Left cardiac atrium (tissue), 4 donors: Measurements from ENCODE around the gene SGPP2. TPM values are rescaled to one million over a fixed set of nuclear protein-coding genes. Genes with fewer than 3 reads are reported as not detected.
"Not testable (repeated sequence)": the region's sequence is repeated elsewhere in the genome, so short reads cannot be mapped to it uniquely, and the experiment has no call there.

Experiments
- ATAC-seq, 2 donors: fragments of 200-7000 bp; cut with Tn5 transposase; one replicate each; pipeline ENCODE4 v1.9.1; 2020; ENCODE audit warnings: mild to moderate bottlenecking in 2 of 2, moderate library complexity in 2 of 2
- DNase-seq: peaks from one replicate; pipeline ENCODE4 v3.0.0-alpha.2; 2020
- intact Hi-C, 2 donors: fragments of 100-400 bp; cut with DNase I; formaldehyde crosslinking; loops; one replicate each; pipeline versions ENCODE4 v1.14.1 to v1.15.1; 2022 to 2023
- total RNA-seq, 2 donors: library from RNA; stranded (reverse); fragmentation: NEBNext Ultra II Directional; extraction: Animal tissue kit (Norgen Biotek cat#: 25700); gene quantifications; one replicate each; pipeline ENCODE4 v1.2.1, GENCODE V29; 2021
- donor health status: DM: no; HTN: yes; CAD: no.
- donor health status: DM: no; HTN: yes; CAD: no; lungs with severe emphysema.
- donor health status: DM: yes; HTN: yes; CAD: no.
- donor health status: Dilated cardiomyopathy.

SGPP2 gene
- total RNA-seq, 2 donors from 2014 or later, result 5.4 to 8.8 TPM

DNA sequence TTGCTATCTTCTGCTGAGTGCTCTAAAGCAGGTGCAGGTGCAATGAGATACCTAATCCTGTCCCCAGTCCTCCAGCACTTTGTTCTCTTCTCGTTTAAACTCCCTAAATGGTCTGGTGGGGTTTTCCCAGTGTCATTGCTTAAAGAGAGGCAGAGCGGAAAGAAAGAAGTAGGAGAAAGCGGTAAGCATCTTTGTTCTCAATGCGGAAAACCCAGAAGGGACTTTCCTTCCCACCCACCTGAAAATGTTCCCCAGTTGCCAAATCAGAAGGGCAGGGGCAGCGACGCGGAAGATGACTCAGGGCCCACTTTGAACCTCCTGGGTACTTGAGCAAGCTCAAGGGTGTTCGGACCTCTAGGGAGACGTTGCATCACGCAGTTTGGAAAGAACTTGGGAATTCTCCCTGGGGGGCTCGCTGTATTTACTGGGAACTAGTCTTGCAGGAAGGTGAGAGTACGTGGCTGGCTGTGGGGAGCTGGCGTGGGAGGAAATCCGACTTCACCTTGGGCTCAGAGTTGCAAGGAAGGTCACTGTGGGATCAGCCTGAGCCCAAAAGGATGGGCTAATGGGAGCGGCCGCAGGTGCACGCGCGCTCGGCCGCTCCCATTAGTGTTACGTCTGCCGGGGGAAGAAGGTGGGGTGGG, 589 bp upstream of the SGPP2 start:
- intact Hi-C loops, result no loop called here
- no peak for DNase-seq
- peak in 1 of 2 donors; percentile 6 for ATAC-seq

GRCh38 chr2:222424729-222425671, 657 bp downstream of the SGPP2 start:
- ATAC-seq, result peak; percentile 57 to 76
- peak; percentile 19 for DNase-seq
- intact Hi-C loops, result no loop called here

- DNase-seq (no peak), ATAC-seq (peak in 1 of 2 donors; percentile 9)
- intact Hi-C loops, result no loop called here
These were observed 3.4 kb downstream of the SGPP2 start for GRCh38 chr2:222427646-222428301.

DNA sequence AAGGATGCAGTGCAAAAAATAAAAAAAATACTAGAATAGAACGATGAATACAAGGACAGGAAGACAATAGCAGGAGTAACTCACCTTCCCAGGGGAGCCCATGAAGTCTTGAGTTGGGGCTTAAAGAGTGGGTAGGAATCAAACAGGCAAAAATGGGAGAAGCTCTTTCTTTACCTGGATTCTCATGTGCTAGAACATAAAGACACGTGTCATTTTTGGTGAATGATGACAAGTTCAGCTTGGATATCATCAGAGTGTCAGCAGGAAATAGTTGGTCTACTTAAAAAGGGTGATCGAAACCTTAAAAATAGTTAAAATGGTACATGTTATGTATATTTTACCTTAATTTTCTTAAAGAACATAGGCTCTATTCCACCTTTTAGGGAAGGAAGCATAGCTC, 5.7 kb downstream of the SGPP2 start:
- intact Hi-C loops, result no loop called here
- ATAC-seq, result no peak
- no peak for DNase-seq

DNA sequence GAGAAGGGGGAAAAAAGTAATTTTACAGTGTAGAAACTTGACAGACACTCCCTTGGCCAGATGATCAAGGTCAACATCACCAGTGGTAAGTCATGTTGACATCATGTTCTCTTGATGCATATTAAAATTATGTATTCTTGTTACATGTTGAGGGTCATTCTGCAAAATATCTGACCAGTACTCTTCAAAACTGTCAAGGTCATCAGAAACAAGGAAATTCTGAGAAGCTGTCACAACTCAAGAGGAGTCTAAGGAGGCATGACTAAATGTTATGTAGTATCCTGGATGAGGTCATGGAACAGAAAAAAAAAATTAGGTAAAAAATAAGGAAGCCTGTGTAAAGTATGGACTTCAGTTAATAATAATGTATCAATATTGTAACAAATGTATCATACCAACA, 6.3 kb downstream of the SGPP2 start:
- DNase-seq (no peak), ATAC-seq (no peak)
- intact Hi-C loops, result no loop called here

GRCh38 chr2:222431869-222432268, 7.5 kb downstream of the SGPP2 start:
- intact Hi-C loops, result no loop called here
- DNase-seq, result no peak
- ATAC-seq, result no peak

DNA sequence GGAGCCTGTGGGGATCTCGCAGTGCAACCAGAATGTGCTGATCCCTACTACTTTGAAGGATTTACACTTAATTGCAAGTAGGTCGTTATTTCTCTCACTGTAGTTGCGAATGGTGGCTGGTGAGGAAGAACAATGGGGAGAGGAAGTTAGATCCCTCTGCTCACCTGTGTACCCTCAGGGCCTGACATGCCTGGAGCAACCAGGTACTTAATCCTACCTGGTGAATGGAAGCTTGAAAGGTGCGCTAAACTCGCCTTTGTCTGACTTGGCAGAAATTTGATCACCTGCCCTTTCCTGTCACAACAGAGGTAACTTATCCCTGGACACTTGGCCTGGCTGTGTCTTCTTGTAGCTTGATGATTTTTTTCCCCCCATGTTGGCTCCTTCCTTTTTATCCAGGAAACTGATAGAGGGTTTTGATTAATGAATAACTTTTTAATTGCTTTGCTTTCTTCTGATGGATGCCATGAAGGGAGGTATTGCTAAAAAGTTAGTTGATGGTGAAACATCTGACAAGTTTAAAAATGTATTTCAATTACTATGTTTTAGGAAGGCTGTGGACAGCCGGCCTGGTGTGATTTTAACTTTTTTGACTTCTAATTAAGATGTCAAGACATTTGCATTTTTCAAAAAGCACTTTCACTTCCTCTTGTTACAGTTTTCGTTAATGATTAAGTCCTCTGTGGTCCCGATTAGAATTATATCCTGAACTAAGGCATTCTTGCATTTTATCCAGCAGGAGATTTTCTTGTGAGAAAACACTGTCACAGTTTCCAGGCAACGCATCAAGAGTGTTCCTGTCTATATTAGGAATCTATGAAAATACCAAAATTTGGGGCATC, 9.2 kb downstream of the SGPP2 start:
- intact Hi-C loops, result no loop called here
- ATAC-seq, result no peak
- no peak for DNase-seq

- DNase-seq (no peak), ATAC-seq (no peak)
- intact Hi-C loops, result no loop called here
These were observed 9.9 kb downstream of the SGPP2 start for GRCh38 chr2:222434204-222434603.

GRCh38 chr2:222435400-222436039, 11.2 kb downstream of the SGPP2 start:
- DNase-seq, intact Hi-C loops, ATAC-seq: not testable (repeated sequence)

- ATAC-seq, result no peak
- no peak for DNase-seq
- intact Hi-C loops, result no loop called here
These were observed 11.7 kb downstream of the SGPP2 start for GRCh38 chr2:222436040-222436413.

- ATAC-seq (no peak), DNase-seq (no peak)
- intact Hi-C loops, result no loop called here
These were observed 15.3 kb downstream of the SGPP2 start for GRCh38 chr2:222439692-222440091.

GRCh38 chr2:222440673-222441422, 16.5 kb downstream of the SGPP2 start:
- intact Hi-C loops, result no loop called here
- DNase-seq (no peak), ATAC-seq (peak in 1 of 2 donors; percentile 45)

- intact Hi-C loops, result no loop called here
- ATAC-seq (no peak), DNase-seq (no peak)
These were observed 18.3 kb downstream of the SGPP2 start for GRCh38 chr2:222442665-222443064.

DNA sequence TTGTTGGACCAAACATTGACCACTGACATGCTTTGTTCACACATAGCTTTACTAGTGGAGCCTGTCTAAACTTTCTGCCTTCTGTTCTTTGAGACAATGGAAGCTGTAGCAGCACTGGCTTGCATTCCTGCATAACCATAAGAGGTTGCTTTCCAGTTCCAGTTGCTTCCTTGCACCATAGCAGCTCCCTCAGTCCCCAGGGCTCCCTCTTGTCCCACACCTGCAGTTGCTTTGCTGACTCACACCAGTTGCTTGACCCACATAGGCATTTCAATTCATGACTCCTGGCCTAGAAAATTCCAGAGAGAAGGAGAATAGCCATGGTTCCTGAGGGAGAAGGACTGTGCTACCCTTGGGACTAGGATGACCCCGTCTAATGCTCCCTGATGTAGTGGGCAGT, 20.9 kb downstream of the SGPP2 start:
- intact Hi-C loops, result no loop called here
- DNase-seq (no peak), ATAC-seq (no peak)

- DNase-seq, result no peak
- ATAC-seq, result no peak
- intact Hi-C loops, result no loop called here
These were observed 22.8 kb downstream of the SGPP2 start for GRCh38 chr2:222447131-222447530.

DNA sequence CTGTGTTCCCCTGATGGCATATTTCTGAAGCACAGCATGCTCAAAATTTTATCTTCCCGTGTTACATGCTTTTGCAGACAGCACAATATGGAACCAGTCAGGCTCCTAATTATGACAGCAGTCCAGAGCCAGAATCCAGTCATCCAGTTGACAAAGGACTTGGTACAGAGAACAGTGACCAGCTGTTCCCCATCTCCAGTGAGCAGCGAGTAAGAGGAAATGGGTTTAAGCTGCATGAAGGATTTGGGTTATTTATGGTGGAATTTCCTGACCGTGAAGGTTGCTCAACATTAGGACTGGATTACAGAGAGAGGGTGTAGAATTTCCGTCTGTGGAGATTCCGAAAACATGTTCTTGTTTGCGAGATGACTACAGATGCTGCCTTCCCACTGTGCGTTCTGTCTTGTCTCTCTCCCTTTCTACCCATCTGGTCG, 24.4 kb downstream of the SGPP2 start:
- DNase-seq, result peak; percentile 23
- intact Hi-C loops, result no loop called here

GRCh38 chr2:222450021-222450420, 25.7 kb downstream of the SGPP2 start:
- no peak for DNase-seq
- intact Hi-C loops, result no loop called here

More for the DNA sequence above, 24.4 kb downstream of the SGPP2 start:
- ATAC-seq, result peak; percentile 87 to 92

DNA sequence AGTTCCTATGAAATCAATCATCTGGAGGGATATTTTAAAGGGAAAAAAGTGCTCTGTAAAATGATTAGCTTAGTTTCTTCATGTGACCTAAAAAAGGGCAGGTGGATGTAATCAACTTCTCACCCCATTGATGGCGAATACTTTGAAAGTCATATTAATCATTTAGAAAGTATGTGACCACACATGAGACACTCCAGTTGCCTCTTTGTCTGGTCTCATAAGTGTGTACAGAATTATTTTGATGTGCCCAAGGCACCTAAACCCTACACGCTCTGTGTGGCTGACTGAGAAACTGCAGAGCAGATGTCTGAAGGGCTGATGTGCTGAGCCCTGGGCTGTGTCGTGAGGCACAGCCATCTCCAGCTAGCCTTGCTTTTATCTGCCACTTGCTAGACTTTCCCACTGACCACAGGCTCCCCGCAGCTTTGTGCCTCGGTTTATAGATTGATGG, 26.9 kb downstream of the SGPP2 start:
- intact Hi-C loops, result no loop called here
- ATAC-seq (peak in 1 of 2 donors; percentile 12), DNase-seq (no peak)

More at GRCh38 chr2:222450021-222450420, 25.7 kb downstream of the SGPP2 start:
- no peak for ATAC-seq
